Activated T-cell treated with anti-CD3 and anti-CD28 coated beads for 24 hours (primary cell): ENCODE results near the gene LAMB3.
A peak's percentile ranks its signal among the peaks of the same experiment; 100 is the strongest.

Experiments
- DNase-seq: peaks from one replicate; pipeline ENCODE4 v3.0.0-alpha.2; 2020; ENCODE audit warnings: low read depth

LAMB3 gene

DNA sequence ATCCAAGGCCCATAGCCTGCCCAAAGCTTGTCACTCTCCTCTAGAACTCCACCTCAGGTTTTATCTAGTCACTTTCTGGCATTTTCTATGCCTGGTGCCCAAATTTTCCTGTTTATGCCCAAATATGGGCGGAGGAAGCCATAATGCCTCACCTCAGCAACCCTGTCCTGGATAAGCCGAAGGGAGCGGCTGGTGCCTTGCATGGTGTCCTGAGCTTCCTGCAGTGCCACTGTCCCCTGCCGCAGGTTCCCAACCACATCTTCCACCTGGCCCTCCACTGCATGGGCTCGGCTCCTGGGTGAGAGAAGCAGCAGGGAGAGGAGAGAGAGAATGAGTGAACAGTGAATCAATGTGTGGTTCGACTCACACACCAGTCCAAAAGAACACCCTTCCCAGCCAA is 34.5 kb downstream of the LAMB3 start:
- DNase-seq, result no peak

DNA sequence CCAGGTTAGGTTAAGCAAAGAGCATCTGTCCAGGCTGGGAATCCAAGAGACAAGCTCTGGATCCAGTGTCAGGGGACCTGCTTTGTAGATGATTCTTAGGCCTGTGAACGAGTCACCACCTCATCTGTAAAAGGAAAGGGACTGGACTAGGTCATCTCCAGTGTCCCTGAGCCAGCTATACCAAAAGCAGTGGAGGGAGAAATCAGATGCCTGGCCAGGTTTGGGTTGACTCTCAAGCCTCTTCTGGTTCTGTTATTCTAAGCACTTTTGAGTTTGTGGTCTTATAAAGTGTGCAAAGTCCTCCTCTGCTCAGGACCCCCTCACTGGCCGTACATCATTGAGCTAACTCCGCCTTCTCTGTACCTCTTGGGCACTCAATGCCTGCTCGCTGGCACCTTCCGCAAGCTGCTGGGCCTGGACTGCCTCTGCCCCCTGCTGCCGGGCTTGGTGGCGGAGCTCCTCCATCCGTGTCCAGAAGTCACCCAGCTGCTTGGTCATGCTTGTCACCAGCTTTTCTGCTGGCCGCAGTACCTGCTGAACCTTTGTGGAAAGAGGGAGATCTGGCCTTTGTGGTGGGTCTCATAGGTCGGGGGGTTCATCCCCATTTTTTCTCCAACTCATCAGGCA is 35.1 kb downstream of the LAMB3 start:
- no peak for DNase-seq

DNA sequence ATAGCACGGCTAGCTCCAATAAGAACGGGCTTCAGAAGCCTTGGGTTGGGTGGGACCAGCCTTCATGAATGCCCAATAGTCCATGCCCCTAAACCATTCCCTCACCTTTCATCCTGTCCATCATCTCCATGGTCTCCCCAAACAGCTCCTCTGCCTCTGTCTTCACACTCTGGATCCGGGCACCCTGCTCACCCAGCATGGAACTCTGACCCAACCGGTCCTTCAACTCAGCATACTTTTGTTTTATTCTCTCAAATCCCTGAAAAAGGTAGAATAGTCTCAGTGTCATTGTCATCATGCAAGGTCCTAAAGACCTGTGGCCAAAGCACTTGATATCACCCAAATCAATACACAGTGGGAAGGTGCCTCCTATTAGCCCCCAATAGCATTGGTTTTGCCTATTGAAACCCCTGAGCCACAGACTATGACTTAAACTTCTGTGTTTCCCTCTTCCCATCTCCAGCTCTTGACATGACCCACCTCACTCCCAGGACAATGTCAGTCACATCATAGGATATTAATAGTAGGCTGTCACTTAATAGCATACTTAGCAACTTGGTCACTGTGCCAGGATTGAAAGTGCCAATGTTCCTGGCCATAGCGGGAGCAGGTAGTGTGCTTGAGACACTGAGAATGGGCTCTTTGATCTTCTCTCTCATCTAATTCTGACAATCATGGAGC is 35.7 kb downstream of the LAMB3 start:
- DNase-seq, result no peak

- no peak for DNase-seq
These were observed 37.3 kb downstream of the LAMB3 start for GRCh38 chr1:209614906-209615305.

- no peak for DNase-seq
These were observed 38.1 kb downstream of the LAMB3 start for GRCh38 chr1:209614151-209614420.

GRCh38 chr1:209613400-209614150 is 38.6 kb downstream of the LAMB3 start:
- DNase-seq, result no peak

- DNase-seq, result no peak
These were observed 39.4 kb downstream of the LAMB3 start for GRCh38 chr1:209612646-209613399.

- no peak for DNase-seq
These were observed 40.3 kb downstream of the LAMB3 start for GRCh38 chr1:209611771-209612570.

- no peak for DNase-seq
These were observed 41.7 kb downstream of the LAMB3 start for GRCh38 chr1:209610631-209610905.

- no peak for DNase-seq
These were observed 42.2 kb downstream of the LAMB3 start for GRCh38 chr1:209609791-209610630.

DNA sequence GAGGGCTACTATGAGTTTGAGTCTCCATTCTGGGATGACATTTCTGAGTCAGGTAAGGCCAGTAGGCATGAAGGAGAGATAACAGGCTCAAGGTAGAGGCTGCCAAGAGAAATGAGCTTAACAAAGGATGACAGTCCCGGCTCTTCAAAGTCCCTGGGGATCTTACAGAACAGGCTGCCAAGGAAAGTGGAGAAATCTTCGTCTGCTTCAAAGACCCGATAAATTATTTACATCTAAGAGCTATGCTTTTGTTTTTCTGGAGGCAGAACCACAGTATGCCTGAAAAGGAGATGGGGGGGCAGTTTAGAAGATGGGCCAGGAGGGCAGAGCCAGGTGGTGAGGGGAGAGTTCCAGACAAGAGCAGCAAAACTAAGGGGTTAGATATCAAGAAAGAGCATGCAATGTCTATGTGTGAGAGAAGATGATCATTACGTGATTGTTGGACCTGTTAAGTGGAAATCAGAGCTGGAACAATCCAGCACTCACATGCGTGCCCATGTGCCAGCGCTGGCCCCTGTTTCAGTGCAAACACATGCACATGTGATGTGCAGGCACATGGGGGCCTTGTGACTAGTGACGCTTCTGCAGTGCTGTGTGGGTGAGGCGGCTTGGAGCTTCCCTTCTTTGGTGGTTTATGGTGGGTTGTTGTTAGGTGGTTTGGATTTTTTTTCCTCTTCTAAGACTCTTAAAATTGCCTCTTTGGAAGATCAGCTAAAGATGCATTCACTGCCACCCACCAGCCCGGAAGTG is 43.0 kb downstream of the LAMB3 start:
- no peak for DNase-seq

- no peak for DNase-seq
These were observed 44.4 kb downstream of the LAMB3 start for GRCh38 chr1:209607795-209608178.

DNA sequence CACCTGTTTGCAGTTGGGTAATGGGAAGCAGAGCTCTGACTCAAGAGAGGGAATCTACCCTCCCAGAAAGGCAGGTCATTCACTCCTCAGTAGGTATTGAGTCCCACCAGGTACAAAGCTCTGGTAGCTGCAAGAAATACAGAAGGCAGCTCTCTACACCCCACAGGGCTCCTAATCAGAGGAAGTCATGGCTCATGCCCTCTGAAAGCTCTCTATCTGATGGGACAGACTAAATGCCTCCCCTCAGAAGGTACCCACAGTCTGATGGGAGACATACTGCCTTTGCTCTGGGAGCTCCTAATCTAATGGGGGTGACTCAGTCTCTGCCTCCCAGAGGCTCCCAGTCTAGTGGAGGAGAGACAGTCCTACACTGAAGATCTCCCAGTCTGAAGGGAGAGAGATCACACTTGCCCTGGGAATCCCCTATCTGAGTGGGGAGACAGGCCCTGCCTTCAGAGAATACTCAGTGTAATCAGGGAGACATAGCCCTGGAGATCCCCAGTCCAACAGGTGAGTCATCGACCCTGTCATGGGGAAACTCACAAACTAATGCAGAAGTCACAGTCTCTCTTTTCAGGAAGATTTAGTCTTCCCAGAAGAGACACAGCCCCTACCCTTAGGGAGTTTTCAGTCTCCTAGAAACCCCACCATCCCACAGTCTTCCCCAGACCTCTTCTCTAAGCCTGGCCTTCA is 45.0 kb downstream of the LAMB3 start:
- peak; percentile 12 for DNase-seq

GRCh38 chr1:209603877-209604276 is 48.3 kb downstream of the LAMB3 start:
- DNase-seq, result no peak

GRCh38 chr1:209601809-209602657 is 50.2 kb downstream of the LAMB3 start:
- DNase-seq, result no peak

DNA sequence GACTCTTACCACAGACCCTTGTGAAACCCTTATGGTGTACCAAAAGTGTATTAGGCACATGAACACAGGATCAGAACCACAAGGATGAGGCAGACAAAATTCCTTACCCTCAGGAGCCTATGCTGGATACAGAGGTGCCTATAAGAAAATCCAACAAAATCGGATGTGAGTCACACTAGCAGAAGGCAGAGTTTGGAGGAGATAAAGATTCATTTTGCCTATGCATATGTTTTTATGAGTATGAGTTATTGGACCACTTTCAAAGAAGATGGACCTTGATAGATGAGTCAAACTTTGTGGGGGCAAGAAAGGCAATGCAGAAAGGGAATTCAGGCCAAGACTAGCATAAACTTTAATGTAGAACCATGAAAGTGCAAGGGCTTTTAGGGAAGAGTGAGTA is 51.7 kb downstream of the LAMB3 start:
- no peak for DNase-seq

DNA sequence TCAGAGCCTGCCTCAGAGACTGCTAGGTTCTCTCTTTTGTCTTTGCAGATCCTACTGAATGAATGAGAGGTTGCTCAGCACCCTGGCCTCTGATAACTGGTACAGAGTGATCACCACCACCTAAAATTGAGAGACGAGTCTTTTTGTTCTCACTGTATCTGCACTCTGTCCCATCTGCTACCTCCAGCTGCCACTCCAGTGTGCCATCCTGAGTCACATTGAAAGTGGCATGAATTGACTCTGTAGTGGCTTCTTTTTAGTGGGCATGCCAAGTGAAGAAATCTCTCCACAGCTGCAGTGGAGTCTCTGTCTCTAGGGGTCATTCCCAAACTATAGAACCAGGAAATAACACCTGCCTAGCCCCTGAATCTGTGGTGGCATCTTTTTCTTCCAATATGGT is 54.0 kb downstream of the LAMB3 start:
- no peak for DNase-seq

DNA sequence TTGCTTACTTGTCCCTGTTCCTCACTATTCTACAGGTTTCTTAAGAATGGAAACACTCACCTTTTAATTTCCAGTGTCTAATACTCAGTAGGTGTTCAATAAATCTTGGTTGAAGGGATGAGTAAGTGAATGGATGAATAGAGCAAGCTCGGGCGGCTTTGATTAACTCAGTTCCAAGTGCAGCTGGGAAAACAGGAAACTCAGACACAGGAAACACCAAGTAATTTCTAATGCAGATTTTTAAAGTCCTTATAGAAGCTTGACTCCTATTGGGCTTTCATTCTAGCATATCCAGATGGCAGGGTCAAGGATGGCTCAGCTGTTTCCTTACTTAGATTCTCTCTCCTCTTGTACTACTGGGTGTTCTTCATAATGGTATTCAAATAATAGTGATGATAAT is 54.7 kb downstream of the LAMB3 start:
- DNase-seq, result no peak
